HepG2 (cell line): ENCODE data around the gene TK2.

Experiments
- CBFB ChIP-seq: sonication (generic); formaldehyde crosslinking; IDR thresholded peaks from 2 replicates; pipeline ENCODE4 v1.4.0; 2020; ENCODE audit warnings: missing genetic modification reagents
- HNRNPLL ChIP-seq: fragments of 200-400 bp; formaldehyde crosslinking; IDR thresholded peaks from 2 replicates; pipeline ENCODE4 v1.6.1; 2017; ENCODE audit warnings: mild to moderate bottlenecking, low read depth, low read length; ENCODE audit not compliant: poor library complexity, severe bottlenecking
- KDM5B ChIP-seq: sonication (generic); formaldehyde crosslinking; IDR thresholded peaks from 2 replicates; pipeline ENCODE4 v1.4.0; 2020; ENCODE audit warnings: missing genetic modification reagents, mild to moderate bottlenecking, borderline replicate concordance
- MAF1 ChIP-seq: sonication (generic); formaldehyde crosslinking; IDR thresholded peaks from 2 replicates; pipeline ENCODE4 v1.5.0; 2020; ENCODE audit warnings: missing genetic modification reagents, borderline replicate concordance
- POLR2A ChIP-seq, 2 experiments: IDR thresholded peaks; 2 replicates each; pipeline ENCODE4 v1.6.1; 2011; ENCODE audit warnings: low read depth in 2 of 2, low read length in 2 of 2, mild to moderate bottlenecking in 1 of 2, moderate library complexity in 1 of 2; ENCODE audit not compliant: insufficient read depth in 1 of 2
- RELA ChIP-seq: sonication (generic); formaldehyde crosslinking; IDR thresholded peaks from 2 replicates; pipeline ENCODE4 v1.4.0; 2020; ENCODE audit warnings: missing genetic modification reagents
- REPIN1 ChIP-seq: sonication (generic); formaldehyde crosslinking; IDR thresholded peaks from 2 replicates; pipeline ENCODE4 v1.8.0; 2022; ENCODE audit warnings: missing genetic modification reagents, low read depth, mild to moderate bottlenecking, borderline replicate concordance
- ZNF232 ChIP-seq: sonication (generic); formaldehyde crosslinking; IDR thresholded peaks from 2 replicates; pipeline ENCODE4 v1.4.0; 2020; ENCODE audit warnings: missing genetic modification reagents, borderline replicate concordance
- ZNF570 ChIP-seq: sonication (generic); formaldehyde crosslinking; IDR thresholded peaks from 2 replicates; pipeline ENCODE4 v1.4.0; 2020; ENCODE audit warnings: mild to moderate bottlenecking, missing genetic modification reagents, borderline replicate concordance
- ZNF629 ChIP-seq: sonication (generic); formaldehyde crosslinking; conservative IDR thresholded peaks from 2 replicates; pipeline ENCODE4 v1.5.0; 2020; ENCODE audit warnings: missing genetic modification reagents
- ZNF782 ChIP-seq: sonication (generic); formaldehyde crosslinking; IDR thresholded peaks from 2 replicates; pipeline ENCODE4 v1.4.0; 2020; ENCODE audit warnings: missing genetic modification reagents, mild to moderate bottlenecking, borderline replicate concordance
- ZZZ3 ChIP-seq: sonication (generic); formaldehyde crosslinking; IDR thresholded peaks from 2 replicates; pipeline ENCODE4 v1.4.0; 2020; ENCODE audit warnings: missing genetic modification reagents, mild to moderate bottlenecking, borderline replicate concordance
- TF ChIP-seq, protein P1 (sequence below): sonication (generic); formaldehyde crosslinking; IDR thresholded peaks from 2 replicates; pipeline ENCODE4 v1.5.0; 2020; ENCODE audit warnings: mild to moderate bottlenecking, missing genetic modification reagents, moderate library complexity

DNA sequence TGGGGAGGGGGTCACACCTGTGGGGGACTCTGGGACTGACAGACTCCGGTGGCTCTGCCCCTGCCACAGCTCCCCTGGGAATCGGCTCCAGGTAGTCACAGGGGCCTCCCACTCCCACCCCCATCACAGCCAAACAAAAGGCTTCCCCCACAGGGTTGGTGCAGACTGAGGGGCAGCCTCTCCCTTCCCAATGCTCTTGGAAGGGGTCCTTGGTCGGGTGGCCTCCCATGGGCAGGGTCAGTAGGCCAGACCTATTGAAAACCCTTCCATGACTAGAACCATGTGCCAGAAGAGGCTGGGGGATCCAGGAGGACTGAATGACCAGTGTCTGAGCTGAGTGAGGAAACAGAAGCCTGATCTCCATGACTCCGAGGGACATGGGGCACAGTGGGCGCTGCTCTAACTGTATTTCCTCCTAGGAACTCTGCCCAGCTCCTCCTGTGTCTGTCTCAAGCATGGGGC lies 28.6 kb downstream of the TK2 start:
- TF ChIP-seq HNRNPLL (no peak), KDM5B (CRISPR knock-in tag) (no peak), ZZZ3 (CRISPR knock-in tag) (no peak), REPIN1 (no peak), ZNF782 (CRISPR knock-in tag) (no peak), RELA (CRISPR knock-in tag) (no peak), CBFB (CRISPR knock-in tag) (no peak), ZNF232 (no peak), ZNF570 (CRISPR knock-in tag) (no peak), POLR2A (IDR thresholded peaks at IDR 0.05; ENCODE audit: insufficient read depth in 1 of 2, low read depth in 2 of 2, low read length in 2 of 2) (no peak), ZNF629 (no peak), MAF1 (no peak)
- TF ChIP-seq, protein P1, sequence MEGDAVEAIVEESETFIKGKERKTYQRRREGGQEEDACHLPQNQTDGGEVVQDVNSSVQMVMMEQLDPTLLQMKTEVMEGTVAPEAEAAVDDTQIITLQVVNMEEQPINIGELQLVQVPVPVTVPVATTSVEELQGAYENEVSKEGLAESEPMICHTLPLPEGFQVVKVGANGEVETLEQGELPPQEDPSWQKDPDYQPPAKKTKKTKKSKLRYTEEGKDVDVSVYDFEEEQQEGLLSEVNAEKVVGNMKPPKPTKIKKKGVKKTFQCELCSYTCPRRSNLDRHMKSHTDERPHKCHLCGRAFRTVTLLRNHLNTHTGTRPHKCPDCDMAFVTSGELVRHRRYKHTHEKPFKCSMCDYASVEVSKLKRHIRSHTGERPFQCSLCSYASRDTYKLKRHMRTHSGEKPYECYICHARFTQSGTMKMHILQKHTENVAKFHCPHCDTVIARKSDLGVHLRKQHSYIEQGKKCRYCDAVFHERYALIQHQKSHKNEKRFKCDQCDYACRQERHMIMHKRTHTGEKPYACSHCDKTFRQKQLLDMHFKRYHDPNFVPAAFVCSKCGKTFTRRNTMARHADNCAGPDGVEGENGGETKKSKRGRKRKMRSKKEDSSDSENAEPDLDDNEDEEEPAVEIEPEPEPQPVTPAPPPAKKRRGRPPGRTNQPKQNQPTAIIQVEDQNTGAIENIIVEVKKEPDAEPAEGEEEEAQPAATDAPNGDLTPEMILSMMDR (CRISPR knock-in tag), result no peak
